ENCODE measurements around the gene RFX4. TPM values are rescaled to one million over a fixed set of nuclear protein-coding genes. Genes with fewer than 3 reads are reported as not detected.

RFX4 gene
- total RNA-seq, 2 experiments from 2014 or later = not detected

DNA sequence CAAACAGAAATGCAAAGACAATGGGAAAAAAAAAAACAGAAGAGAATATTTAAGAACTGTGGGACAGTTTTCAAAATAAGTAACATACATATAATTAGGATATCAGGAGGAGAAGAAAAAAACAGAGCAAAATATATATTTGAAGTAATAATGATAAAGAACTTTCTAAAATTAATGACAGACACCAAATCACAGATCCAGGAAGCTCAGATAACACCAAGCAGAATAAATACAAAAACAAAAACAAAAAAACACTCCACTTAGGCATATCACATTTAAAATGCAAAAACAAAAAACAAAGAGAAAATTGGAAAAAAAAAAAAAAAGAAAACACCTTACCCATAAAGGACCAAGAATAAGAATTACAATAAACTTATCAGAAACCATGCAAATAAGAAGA is 9.6 kb upstream of the RFX4 start:
- peaks cover 3% of the 10 kb centered on the region for H4K20me1 ChIP-seq (ENCODE audit: insufficient read depth, low read length)
- ChIA-PET POLR2A (interaction anchor here (0.7 kb wide), 1 partner anchor 200 kb away, joined by 3 read pairs; no protein-coding TSS in a partner anchor), CTCF (ENCODE audit: unreplicated experiment) (no interaction called here)
- intact Hi-C loops (cut with micrococcal nuclease; ENCODE audit: unreplicated experiment) = no loop called here
- H3K79me2 ChIP-seq (ENCODE audit: insufficient read depth, low read depth, low read length) = no peaks in the 10 kb centered on the region
- no peak for TF ChIP-seq EZH2phosphoT487 (IDR thresholded peaks at IDR 0.05; ENCODE audit: borderline replicate concordance, low read depth, low read length)
- TF ChIP-seq, protein P1, sequence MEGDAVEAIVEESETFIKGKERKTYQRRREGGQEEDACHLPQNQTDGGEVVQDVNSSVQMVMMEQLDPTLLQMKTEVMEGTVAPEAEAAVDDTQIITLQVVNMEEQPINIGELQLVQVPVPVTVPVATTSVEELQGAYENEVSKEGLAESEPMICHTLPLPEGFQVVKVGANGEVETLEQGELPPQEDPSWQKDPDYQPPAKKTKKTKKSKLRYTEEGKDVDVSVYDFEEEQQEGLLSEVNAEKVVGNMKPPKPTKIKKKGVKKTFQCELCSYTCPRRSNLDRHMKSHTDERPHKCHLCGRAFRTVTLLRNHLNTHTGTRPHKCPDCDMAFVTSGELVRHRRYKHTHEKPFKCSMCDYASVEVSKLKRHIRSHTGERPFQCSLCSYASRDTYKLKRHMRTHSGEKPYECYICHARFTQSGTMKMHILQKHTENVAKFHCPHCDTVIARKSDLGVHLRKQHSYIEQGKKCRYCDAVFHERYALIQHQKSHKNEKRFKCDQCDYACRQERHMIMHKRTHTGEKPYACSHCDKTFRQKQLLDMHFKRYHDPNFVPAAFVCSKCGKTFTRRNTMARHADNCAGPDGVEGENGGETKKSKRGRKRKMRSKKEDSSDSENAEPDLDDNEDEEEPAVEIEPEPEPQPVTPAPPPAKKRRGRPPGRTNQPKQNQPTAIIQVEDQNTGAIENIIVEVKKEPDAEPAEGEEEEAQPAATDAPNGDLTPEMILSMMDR (conservative IDR thresholded peaks at IDR 0.05; ENCODE audit: low read length) = no peak
- no peaks in the 10 kb centered on the region for H3K9me3 ChIP-seq (ENCODE audit: low read length)
- no peaks in the 10 kb centered on the region for H3K36me3 ChIP-seq (ENCODE audit: insufficient read depth, low read length)
- no peak overlapping the region for H3K27ac ChIP-seq (ENCODE audit: low read depth, low read length, poor library complexity, severe bottlenecking)
- no peaks in the 10 kb centered on the region for H3K4me1 ChIP-seq (ENCODE audit: insufficient read depth, low read length, poor library complexity, severe bottlenecking)
- H2AFZ ChIP-seq (ENCODE audit: low read length) = no peak overlapping the region
- no peak overlapping the region for H3K4me3 ChIP-seq (ENCODE audit: low read depth, low read length, poor library complexity, severe bottlenecking)
- no peak overlapping the region for H3K4me2 ChIP-seq (ENCODE audit: low read length)
- no peaks in the 10 kb centered on the region for H3K9me2 ChIP-seq (ENCODE audit: insufficient read depth, low read length)
- no TSS peak for BruUV-seq (replicated peaks)
- DNase-seq (ENCODE audit: low spot score) = no peak

- ChIA-PET POLR2A (no interaction called here), CTCF (ENCODE audit: unreplicated experiment) (no interaction called here)
- no peak overlapping the region for H3K27ac ChIP-seq (ENCODE audit: low read depth, low read length, poor library complexity, severe bottlenecking)
- no peak overlapping the region for H2AFZ ChIP-seq (ENCODE audit: low read length)
- no peak overlapping the region for H3K4me3 ChIP-seq (ENCODE audit: low read depth, low read length, poor library complexity, severe bottlenecking)
- peaks cover 3% of the 10 kb centered on the region for H4K20me1 ChIP-seq (ENCODE audit: insufficient read depth, low read length)
- H3K79me2 ChIP-seq (ENCODE audit: insufficient read depth, low read depth, low read length) = no peaks in the 10 kb centered on the region
- intact Hi-C loops (cut with micrococcal nuclease; ENCODE audit: unreplicated experiment) = no loop called here
- H3K9me2 ChIP-seq (ENCODE audit: insufficient read depth, low read length) = no peaks in the 10 kb centered on the region
- TF ChIP-seq, protein P1 (conservative IDR thresholded peaks at IDR 0.05; ENCODE audit: low read length) = no peak
- no peak for TF ChIP-seq EZH2phosphoT487 (IDR thresholded peaks at IDR 0.05; ENCODE audit: borderline replicate concordance, low read depth, low read length)
- H3K4me2 ChIP-seq (ENCODE audit: low read length) = no peak overlapping the region
- H3K9me3 ChIP-seq (ENCODE audit: low read length) = no peaks in the 10 kb centered on the region
- no peaks in the 10 kb centered on the region for H3K4me1 ChIP-seq (ENCODE audit: insufficient read depth, low read length, poor library complexity, severe bottlenecking)
- no peak for DNase-seq (ENCODE audit: low spot score)
- H3K36me3 ChIP-seq (ENCODE audit: insufficient read depth, low read length) = no peaks in the 10 kb centered on the region
- BruUV-seq (replicated peaks) = no TSS peak
These were observed 6.0 kb upstream of the RFX4 start for GRCh38 chr12:106576848-106577247.

DNA sequence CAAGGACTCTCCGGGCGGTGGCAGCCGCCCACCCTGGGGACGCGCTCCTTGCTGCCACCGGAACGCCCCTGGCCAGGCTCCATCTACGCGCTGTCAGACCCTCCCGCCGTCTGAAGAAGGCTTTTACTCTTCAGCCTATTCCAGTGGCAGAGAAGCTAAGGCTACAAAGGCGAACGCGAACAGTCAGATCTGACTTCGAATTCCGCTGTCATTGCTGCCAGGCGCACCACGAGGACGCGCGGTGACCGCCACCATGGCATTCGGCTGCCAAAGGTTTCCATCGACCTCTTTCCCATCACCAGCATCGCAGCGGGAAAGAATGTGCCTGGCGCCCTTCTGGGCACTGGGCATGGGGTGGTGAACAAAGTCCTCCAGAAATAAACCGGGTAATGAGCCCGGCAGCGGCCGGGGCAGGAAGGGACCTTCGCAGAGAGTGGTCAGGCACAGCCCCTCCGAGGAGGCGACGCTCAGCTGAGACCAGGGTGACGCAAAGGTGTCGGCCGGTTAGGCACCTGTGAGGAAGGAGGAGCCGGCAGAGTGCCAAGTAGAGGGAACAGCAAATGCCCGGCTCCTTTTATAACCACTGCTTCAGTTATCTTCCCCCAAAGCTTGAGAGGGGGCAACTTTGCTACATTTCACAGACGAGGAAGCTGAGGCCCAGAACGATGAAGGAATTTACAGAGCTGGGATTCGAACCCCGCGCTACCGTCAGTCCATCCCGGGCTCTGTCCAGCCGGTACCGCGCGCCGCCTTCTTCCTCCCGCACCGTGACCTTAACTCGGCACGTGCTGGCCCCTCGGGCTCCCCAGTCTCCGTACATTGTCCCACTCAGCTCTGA is 1.9 kb upstream of the RFX4 start:
- H3K4me2 ChIP-seq (ENCODE audit: low read length) = no peak overlapping the region
- no peak overlapping the region for H3K4me3 ChIP-seq (ENCODE audit: low read depth, low read length, poor library complexity, severe bottlenecking)
- H3K9me2 ChIP-seq (ENCODE audit: insufficient read depth, low read length) = no peaks in the 10 kb centered on the region
- DNase-seq (ENCODE audit: low spot score) = no peak
- H4K20me1 ChIP-seq (ENCODE audit: insufficient read depth, low read length) = peaks cover 3% of the 10 kb centered on the region
- BruUV-seq (replicated peaks) = no TSS peak
- H3K27ac ChIP-seq (ENCODE audit: low read depth, low read length, poor library complexity, severe bottlenecking) = no peak overlapping the region
- ChIA-PET POLR2A (no interaction called here), CTCF (ENCODE audit: unreplicated experiment) (no interaction called here)
- TF ChIP-seq, protein P1 (conservative IDR thresholded peaks at IDR 0.05; ENCODE audit: low read length) = no peak
- TF ChIP-seq EZH2phosphoT487 (IDR thresholded peaks at IDR 0.05; ENCODE audit: borderline replicate concordance, low read depth, low read length) = no peak
- H3K9me3 ChIP-seq (ENCODE audit: low read length) = no peaks in the 10 kb centered on the region
- intact Hi-C loops (cut with micrococcal nuclease; ENCODE audit: unreplicated experiment) = no loop called here
- no peaks in the 10 kb centered on the region for H3K36me3 ChIP-seq (ENCODE audit: insufficient read depth, low read length)
- H2AFZ ChIP-seq (ENCODE audit: low read length) = no peak overlapping the region
- no peaks in the 10 kb centered on the region for H3K79me2 ChIP-seq (ENCODE audit: insufficient read depth, low read depth, low read length)
- no peaks in the 10 kb centered on the region for H3K4me1 ChIP-seq (ENCODE audit: insufficient read depth, low read length, poor library complexity, severe bottlenecking)
